GM21576 (cell line): ENCODE measurements around the gene ADGRF1.
"Not testable (repeated sequence)": the region's sequence is repeated elsewhere in the genome, so short reads cannot be mapped to it uniquely, and the experiment has no call there.

Experiments used
- ATAC-seq: cut with Tn5 transposase; IDR thresholded peaks from one replicate; pipeline ENCODE4 v1.9.1; 2021; ENCODE audit warnings: mild to moderate bottlenecking, moderate library complexity; ENCODE audit not compliant: unreplicated experiment

Gene ADGRF1

DNA sequence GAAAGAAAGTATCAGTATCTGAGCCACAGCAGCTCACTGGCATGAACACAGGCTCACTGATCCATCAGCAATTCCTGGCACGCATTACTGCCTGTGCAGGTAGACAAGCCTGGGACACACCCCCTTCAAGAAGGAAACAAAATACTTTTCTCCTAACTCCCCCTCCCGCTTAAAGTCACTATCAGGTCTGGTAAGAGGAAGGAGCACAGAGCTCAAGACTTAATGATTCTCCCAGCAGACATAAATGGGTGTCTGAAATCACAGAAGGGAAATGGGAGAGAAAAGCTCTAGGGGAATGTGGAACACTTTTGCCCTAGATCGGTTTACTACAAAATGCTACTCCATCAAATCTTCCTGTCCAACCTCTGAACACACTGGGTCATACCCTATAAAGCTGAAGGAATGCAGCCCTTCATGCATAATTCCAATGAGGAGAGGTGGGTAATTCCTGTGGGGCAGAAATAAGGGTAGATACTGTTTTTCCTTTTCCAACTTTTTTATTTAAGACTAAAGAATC lies at the start of gene ADGRF1:
TSS of gene ADGRF1 (minus strand) at position 58 of the 517 bp plus-strand sequence. CDS start 13,271 bp downstream, outside the sequence.
- ATAC-seq = no peak

DNA sequence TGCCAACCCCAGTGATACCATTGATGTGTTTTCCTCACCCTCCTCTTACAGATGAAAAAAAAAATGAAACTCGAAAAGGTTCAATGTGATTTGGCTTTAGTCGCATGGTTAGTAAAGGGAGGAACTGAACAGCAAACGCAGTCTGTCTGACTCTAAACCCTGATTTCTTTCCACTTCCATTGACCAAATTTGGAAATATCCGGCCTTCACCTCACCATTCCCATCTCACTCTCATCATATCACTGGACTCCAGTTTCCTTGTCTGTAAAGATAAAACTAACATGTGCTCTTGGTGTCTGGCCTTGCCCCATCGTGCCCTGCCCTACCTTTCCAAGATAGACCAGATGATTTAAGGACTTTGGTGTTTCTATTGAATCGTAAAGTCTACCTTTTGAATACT lies 48.7 kb upstream of the ADGRF1 start:
- ATAC-seq = no peak

DNA sequence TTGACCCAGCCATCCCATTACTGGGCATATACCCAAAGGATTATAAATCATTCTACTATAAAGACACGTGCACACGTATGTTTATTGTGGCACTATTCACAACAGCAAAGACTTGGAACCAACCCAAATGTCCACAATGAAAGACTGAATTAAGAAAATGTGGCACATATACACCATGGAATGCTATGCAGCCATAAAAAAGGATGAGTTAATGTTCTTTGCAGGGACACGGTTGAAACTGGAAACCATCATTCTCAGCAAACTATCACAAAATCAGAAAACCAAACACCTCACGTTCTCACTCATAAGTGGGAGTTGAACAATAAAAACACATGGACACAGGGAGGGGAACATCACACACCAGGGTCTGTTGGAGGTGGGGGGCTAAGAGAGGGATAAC lies 47.3 kb upstream of the ADGRF1 start:
- not testable (repeated sequence) for ATAC-seq

DNA sequence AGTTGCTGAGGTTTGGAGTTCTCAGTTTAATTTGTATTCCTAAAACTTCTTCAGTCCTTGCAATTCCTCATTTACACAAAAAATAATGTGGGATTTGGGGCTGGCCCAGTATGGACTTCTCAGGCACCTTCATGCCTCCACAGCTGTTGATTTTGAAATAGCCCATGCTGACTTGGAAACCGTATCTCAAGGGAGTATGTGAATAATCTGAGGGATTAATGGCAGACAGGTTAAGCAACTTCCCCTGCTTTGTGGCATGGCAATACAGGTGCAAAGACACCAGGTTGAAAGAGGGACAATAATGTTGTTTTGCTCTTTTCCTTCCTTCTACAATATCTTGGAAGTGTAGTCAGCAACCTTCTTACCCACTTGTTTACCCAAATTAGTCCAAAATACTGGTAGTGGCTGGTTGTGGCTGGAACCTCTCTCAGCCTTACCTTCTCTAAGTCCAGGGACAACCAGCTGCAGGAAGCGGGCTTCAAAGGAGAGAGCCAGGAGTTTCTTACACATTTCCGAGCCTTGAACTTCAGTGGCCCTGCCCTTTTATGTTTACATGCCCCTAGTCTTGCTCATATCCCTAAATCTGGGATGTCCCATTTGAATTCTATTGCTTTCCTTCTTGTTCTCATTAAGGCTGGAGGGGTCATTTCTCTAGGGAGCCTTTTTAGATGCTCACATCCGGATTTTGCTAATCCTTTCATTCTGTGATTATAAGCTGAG lies 44.1 kb upstream of the ADGRF1 start:
- no peak for ATAC-seq

DNA sequence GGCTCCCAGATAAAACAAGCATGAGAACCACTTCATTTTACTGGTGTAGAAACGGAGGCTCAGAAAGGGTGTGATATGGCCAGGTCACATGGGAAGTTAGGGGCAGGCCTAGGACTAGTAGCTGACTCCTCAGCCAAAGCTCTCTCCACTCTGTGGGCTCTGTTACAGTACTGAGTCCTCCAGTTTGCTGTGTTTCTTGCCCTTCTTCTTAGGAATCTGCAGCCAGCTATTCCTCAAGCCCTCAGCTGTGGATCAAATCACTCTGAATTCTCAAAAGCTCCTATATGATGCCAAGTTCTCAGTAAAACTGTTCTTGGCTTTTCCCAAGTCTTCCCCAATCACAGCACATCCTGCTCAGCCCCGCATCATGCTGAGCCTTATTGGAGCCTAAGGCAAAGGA lies 42.5 kb upstream of the ADGRF1 start:
- ATAC-seq = no peak

DNA sequence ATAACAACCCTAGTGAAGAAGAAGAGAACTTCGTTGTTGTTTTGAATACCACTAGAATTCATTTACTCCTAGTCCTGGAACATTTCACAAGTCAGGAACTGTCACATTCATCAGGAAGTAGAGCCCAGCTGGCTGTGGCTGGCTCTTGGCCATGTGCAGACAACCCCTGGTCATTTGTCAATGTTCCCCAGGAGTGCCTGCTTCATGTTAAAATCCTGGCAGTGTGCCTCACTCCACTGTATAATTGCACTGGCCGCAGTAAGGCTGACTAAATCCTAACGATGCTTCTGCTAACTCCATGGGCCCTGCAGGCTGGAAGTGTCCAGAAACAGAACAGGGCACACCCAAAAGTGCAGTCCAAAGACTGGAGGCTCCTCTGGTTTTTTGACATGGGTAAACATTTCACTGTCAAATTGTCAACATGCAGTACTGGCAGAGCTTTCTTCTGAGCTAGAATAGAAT lies 41.5 kb upstream of the ADGRF1 start:
- ATAC-seq = no peak

DNA sequence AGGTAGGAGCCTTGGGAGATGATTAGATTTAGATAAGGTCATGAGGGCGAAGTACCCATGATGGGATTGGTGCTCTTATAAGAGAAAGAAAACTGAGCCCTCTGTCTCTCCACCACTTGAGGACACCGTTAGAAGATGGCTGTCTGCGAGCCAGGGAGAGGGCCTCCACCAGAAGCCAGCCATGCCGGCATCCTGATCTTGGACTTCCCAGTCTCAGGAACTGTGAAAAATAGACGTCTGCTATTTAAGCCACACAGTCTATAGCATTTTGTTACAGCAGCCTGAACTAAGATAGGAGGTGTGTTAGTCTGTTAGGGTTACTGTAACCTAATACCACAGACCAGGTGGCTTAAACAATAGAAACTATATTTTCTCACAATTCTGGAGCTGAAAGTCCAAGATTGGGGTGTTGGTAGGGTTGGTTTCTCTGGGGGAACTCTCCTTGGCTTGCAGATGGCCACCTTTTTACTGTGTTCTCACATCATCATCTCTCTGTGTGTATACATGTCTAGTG lies 38.0 kb upstream of the ADGRF1 start:
- no peak for ATAC-seq

DNA sequence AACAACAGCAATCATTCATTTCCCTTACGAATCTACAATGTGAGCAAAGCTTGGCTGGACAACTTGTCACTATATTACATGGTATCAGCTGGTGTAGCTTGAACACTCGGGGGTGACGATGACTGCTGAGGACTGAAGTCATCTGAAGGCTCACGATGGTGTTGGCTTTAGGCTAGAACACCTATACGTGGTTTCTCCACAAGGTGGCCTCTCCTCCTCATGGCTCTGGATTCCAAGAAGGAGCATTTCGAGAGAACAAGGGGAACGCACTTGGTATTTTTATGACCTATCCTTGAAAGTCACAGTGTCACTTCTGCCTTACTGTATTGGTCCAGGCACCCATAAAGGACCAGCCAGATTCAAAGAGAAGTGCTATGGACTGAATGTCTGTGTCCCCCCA lies 37.5 kb upstream of the ADGRF1 start:
- no peak for ATAC-seq

DNA sequence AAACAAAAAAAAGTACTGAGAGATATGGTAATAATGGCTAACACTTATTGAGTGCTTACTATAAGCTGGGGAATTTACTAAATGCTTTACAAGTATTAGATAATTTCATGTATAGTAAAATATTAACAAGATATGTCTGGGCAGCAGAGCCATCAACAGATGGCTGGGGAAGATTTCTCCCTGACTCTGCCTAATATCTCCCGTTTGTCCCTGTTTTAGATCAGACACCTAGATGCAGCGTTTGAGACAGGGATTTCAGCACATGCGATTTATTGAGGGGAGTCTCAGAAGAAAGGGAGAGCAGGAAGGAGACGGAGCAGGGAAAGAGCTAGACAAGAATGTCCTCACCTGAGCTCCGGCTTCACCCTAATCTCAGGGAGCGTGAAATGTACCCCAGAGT lies 36.9 kb upstream of the ADGRF1 start:
- no peak for ATAC-seq

DNA sequence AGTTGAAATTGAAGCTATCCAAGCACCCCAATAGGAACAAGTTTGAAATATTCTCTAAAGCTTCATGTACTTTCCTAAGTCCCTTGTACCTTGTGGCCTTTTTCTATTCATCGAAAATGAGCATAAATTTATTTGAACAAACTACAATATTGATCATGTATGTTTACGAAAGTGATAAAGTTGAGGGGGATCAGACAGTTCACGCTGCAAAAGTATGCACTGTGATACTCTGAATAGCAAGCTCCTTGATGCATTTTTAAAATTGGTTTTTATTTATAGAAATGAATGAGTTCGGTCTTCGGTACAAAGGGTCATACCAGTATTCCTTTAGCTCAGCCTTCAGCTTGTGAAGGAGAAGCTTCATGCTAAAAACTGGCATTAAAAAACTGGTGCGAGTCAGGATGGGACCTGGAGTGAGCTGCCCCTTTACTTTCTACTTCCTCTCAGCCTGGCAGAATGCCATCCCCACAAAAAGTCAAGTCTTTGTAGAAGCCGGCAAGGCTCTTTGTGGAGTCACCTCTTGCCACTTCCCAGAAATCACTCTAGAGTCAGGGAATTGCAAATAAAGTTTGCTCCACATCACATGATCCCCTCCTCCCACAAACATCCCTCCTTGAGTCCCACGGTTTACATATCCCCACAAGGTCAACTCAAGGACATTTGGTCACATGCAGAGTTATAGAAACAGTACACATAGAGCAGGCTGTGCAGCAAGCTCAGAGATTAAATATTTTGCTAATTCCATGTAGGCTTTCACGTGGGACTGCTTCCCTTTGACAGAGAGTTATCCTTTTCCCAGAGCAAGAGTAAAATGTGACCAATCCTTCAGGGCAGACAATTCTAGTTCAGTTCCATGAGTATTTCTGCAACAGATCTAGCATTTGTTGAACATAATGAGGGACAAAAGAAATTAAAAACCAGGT lies 34.6 kb upstream of the ADGRF1 start:
- no peak for ATAC-seq

DNA sequence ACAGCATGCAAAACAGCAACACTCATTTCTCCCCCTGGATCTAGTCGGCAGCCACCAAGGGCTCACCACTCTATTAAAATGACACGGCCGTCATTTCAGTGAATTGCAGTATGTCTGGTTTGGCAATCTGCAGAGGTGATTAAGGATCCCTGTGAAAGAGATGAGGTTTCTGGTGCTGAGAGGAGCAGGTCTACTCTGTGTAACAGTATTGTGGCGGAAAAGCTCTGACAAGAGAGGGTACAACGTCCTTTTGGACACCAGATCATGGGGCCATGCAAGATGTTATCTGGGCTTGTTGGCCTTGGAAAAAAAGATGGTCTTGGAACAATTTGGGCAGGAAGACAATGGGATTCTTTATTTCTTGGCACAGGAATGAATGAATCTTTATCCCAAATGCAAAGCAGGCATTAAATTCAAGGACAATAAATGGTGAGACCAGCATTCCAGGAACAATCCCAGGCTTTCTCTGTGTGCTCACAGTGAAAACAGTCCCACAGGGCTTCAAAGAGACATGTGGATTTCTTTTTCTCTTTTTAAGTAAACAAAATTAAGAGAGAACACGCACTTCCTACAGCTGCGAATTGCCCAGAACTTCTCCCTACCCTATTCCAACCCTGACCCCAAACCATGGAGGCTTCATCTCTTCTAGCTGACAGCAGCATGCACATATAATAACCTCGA lies 33.7 kb upstream of the ADGRF1 start:
- no peak for ATAC-seq

DNA sequence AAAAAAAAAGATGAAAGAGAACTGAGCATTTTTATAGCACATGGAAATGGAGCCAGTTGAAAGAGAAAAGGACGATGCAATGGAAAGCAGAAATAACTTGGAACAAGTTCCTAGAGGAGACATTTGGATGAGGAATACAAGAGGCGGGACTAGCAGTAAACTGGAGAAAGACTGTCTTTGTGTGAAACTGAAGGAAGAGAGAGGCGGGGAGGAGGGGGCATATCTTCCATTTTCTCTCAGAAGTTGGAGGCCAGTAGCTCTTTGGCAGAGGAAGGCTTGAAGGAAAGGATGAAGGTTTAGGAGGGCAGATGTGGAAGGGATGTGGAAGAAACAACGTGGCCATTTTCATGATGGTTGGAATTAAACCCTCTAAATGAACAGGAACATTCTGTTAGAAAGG lies 33.0 kb upstream of the ADGRF1 start:
- no peak for ATAC-seq

DNA sequence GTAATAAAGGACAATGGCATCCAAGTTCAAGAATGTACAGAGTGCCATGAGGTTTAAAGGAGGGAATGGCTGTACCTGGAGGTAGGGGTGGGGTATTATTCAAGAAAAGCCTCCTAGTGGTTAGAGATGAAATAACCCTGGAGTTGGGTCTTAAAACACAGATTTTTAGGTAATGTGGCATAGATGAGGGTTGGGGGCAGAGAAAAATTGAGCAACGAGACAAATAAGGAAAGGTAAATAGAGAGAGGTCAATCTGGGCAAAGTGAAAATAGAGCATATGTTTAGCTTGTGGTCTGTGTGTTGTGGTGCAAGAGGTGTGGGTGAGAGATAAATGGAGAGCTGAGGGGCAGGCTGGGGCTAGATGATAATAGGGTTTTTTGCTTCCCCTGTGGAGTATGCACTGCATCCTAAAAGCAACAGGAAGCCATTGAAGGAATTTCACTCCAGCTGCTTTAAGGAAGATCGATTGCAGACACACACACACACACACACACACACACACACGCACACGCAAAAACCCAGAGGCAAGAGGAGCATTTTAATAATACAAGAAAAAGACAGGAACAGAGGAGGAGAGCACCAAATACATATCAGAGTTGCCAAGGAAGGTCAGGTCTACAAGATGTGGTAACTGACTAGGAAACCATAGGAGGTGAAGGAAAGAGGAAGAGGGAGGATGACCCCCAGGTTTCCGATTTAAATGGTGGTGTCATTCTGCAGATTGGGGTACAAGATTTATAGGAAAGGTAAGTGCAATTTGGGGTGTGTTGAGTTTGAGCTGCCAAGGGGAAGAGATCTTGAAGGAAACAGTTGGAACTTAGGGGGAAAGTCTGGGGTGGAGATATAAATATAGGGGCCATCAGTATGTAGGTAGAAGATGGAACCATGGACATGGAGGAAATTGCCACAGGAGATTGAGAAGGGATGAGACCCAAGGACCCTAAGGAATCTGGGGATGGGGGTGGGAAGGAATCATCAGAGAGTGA lies 31.3 kb upstream of the ADGRF1 start:
- no peak for ATAC-seq

DNA sequence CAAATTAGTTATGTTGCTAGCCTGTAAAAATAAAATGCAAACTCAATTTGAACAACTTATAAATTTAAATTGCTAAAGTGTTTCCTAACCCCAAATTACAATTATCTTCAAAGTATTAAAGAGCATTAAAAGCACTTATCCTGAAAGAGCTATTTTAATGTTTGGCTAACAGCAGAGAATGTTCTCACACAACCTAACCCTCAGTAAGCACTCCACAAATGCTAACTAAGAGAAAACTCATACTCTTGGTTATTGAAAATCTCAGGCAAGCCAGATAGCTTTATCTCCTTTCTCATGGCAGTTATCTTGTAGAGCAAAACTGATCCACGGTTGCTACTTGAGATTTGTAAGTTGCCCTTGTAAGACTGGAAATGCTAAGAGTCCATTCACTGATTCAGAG lies 30.5 kb upstream of the ADGRF1 start:
- ATAC-seq = no peak

DNA sequence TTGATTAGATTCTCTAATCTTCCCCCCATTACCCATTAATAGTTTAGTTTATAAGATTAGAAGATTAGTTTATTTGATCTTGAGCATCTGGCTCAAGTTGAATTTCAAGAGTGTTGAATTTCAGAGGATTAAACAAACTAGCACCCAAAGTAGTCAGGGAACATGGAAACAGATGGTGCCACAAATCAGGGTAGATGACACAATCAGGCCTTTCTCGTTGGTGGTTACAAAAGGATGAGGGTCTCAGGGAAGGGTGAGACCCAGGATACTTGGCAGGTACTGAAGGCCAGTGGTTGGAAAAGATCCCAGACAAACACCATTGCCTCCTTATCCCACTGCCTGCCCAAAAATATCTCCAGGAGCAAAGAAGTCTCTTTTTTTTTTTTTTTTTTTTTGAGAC lies 29.5 kb upstream of the ADGRF1 start:
- no peak for ATAC-seq

DNA sequence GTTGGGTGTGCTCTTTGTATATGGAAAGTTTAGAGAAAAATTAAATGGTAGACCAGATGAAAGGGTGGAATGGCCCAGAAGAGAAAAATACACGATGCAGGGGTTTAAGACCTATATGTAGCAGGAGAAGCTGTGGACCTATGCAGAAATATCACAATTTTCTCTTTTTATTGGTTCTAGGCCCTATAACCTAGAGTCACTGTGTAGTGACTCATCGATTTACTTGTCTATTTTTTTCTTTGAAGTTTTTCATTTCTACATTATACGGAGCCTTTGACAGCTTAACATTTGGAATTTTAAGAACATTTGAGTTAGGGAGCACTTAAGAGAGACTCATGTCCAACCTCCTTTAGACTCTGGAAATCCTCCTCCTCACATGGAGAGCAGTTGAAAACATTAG lies 28.3 kb upstream of the ADGRF1 start:
- no peak for ATAC-seq

DNA sequence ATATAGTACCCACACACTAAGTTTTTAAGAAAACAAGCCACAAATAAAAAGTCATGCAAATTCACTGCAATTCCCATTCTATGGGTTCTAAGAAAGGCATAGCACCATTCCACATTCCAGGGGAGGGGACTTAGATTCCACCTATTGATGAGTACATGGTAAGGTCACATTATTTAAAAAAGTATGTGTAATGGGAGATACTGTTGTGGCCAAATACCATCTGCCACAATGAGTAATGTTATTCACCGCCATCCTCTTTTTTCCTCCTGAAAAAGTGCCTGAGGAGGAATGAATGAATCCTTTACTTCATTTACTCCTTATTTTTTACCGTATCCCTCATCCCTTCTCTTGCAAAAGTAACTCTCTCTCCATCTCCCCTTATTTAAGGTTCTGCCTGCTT lies 27.0 kb upstream of the ADGRF1 start:
- ATAC-seq = no peak

DNA sequence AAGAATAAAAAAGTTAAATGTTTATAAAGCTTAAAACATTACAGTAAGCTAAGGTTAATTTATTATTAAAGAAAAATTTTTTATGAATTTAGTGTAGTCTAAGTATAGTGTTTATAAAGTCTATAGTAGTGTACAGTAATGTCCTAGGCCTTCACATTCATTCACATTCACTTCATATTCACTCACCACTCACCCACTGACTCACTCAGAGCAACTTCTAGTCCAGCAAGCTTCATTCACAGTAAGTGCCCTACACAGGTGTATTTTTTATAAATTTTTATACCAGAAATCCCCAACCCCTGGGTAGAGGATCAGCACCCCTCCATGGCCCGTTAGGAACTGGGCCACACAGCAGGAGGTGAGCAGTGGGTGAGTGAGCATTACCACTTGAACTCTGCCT lies 24.3 kb upstream of the ADGRF1 start:
- no peak for ATAC-seq

DNA sequence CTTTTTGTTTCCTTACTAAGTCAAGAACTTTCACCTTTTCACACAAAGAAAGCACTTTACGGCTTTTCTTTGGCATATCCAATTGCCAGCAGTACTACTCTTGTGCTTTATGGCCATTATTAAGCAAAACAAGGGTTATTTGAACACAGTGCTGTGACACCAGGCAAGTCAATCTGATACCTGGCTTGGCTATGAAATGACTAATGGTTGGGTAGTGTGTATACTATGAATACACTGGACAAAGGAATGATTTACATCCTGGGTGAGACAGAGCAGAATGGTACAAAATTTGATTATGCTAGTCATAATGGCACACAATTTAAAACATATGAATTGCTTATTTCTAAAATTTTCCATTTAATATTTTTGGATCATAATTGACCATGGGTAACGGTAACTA lies 22.1 kb upstream of the ADGRF1 start:
- no peak for ATAC-seq

DNA sequence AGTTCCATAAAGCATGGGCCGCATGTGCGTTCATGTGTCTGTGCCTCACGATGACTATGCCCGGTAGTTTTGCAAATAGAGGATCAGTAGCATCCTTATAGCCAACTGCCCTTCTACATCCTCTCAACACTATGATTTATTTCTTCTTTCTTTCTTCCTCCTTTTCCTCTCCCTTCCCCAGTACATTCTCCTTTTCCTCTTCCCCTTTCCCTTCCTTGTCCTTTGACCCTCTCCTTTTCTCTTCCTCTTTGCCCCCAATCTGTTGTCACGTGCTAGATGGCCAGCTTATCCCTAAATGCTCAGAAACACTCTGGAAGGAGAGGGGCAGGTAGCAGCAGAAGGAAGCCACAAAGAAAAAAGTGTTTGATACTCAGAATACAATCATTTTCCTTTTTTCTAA lies 20.2 kb upstream of the ADGRF1 start:
- no peak for ATAC-seq
